ENCODE data around the gene GALNT6.

The GALNT6 gene

GRCh38 chr12:51323966-51324895 lies 67.0 kb downstream of the GALNT6 start, which contains the start of gene BIN2:
BIN2 (minus strand) TSS chr12:51324174; CDS start chr12:51324102, 72 bp downstream.
- no peak for FAIRE-seq
- DNase-seq (ENCODE audit: insufficient read length, low spot score): no peak
- no peak for TF ChIP-seq CTCF (IDR thresholded peaks at IDR 0.05; ENCODE audit: insufficient read depth, missing control alignments)

- no peak for FAIRE-seq
- no peak for TF ChIP-seq CTCF (IDR thresholded peaks at IDR 0.05; ENCODE audit: insufficient read depth, missing control alignments)
- no peak for DNase-seq (ENCODE audit: insufficient read length, low spot score)
These were observed 67.8 kb downstream of the GALNT6 start for GRCh38 chr12:51323317-51323960.

GRCh38 chr12:51322452-51322851 lies 68.8 kb downstream of the GALNT6 start:
- no peak for FAIRE-seq

GRCh38 chr12:51321882-51322281 lies 69.3 kb downstream of the GALNT6 start:
- DNase-seq (ENCODE audit: insufficient read length, low spot score): no peak
- no peak for FAIRE-seq
- TF ChIP-seq CTCF (IDR thresholded peaks at IDR 0.05; ENCODE audit: insufficient read depth, missing control alignments): no peak

More at GRCh38 chr12:51322452-51322851, 68.8 kb downstream of the GALNT6 start:
- no peak for DNase-seq (ENCODE audit: insufficient read length, low spot score)
- no peak for TF ChIP-seq CTCF (IDR thresholded peaks at IDR 0.05; ENCODE audit: insufficient read depth, missing control alignments)

- TF ChIP-seq CTCF (IDR thresholded peaks at IDR 0.05; ENCODE audit: insufficient read depth, missing control alignments): no peak
- DNase-seq (ENCODE audit: insufficient read length, low spot score) (no peak), FAIRE-seq (no peak)
These were observed 70.4 kb downstream of the GALNT6 start for GRCh38 chr12:51320695-51321320.

- DNase-seq (ENCODE audit: insufficient read length, low spot score) (no peak), FAIRE-seq (no peak)
- TF ChIP-seq CTCF (IDR thresholded peaks at IDR 0.05; ENCODE audit: insufficient read depth, missing control alignments): no peak
These were observed 70.9 kb downstream of the GALNT6 start for GRCh38 chr12:51320311-51320694.

All from D721Med (cell line).